Fibroblast of peridontal ligament (primary cell): ENCODE measurements around the gene CHD5.

ENCODE experiments used
- DNase-seq: peaks from one replicate; pipeline ENCODE4 v3.0.0-alpha.2; 2010; ENCODE audit errors: extremely low read depth

CHD5 gene

GRCh38 chr1:6174621-6175410, 5.3 kb downstream of the CHD5 start:
- no peak for DNase-seq

GRCh38 chr1:6172549-6172948, 7.6 kb downstream of the CHD5 start:
- no peak for DNase-seq

GRCh38 chr1:6171548-6172124, 8.5 kb downstream of the CHD5 start:
- no peak for DNase-seq

GRCh38 chr1:6170742-6171201, 9.3 kb downstream of the CHD5 start:
- DNase-seq: no peak

- no peak for DNase-seq
These were observed 9.9 kb downstream of the CHD5 start for GRCh38 chr1:6170116-6170741.

- DNase-seq: no peak
These were observed 11.1 kb downstream of the CHD5 start for GRCh38 chr1:6168947-6169586.

- no peak for DNase-seq
These were observed 12.5 kb downstream of the CHD5 start for GRCh38 chr1:6167391-6168303.

- no peak for DNase-seq
These were observed 13.3 kb downstream of the CHD5 start for GRCh38 chr1:6166655-6167390.

GRCh38 chr1:6166221-6166620, 13.9 kb downstream of the CHD5 start:
- no peak for DNase-seq

GRCh38 chr1:6165441-6165985, 14.6 kb downstream of the CHD5 start:
- no peak for DNase-seq

- DNase-seq: no peak
These were observed 15.1 kb downstream of the CHD5 start for GRCh38 chr1:6165027-6165426.

- DNase-seq: no peak
These were observed 16.0 kb downstream of the CHD5 start for GRCh38 chr1:6163973-6164617.

GRCh38 chr1:6163191-6163972, 16.7 kb downstream of the CHD5 start:
- no peak for DNase-seq

- no peak for DNase-seq
These were observed 17.3 kb downstream of the CHD5 start for GRCh38 chr1:6162773-6163172.

- DNase-seq: no peak
These were observed 17.8 kb downstream of the CHD5 start for GRCh38 chr1:6162341-6162740.

- DNase-seq: no peak
These were observed 21.9 kb downstream of the CHD5 start for GRCh38 chr1:6158181-6158580.

GRCh38 chr1:6157528-6158174, 22.5 kb downstream of the CHD5 start:
- DNase-seq: no peak

- DNase-seq: no peak
These were observed 23.0 kb downstream of the CHD5 start for GRCh38 chr1:6157132-6157527.
